Activated CD8-positive, alpha-beta memory T cell treated with anti-CD3 and anti-CD28 coated beads, Interleukin-2, amount 50 U/mL, for 4 hours (primary cell): ENCODE measurements around the gene AGRN.
"Not testable (repeated sequence)": the region's sequence is repeated elsewhere in the genome, so short reads cannot be mapped to it uniquely, and the experiment has no call there.

Source experiments
- DNase-seq: peaks from one replicate; pipeline ENCODE4 v3.0.0-alpha.2; 2020

The AGRN gene

DNA sequence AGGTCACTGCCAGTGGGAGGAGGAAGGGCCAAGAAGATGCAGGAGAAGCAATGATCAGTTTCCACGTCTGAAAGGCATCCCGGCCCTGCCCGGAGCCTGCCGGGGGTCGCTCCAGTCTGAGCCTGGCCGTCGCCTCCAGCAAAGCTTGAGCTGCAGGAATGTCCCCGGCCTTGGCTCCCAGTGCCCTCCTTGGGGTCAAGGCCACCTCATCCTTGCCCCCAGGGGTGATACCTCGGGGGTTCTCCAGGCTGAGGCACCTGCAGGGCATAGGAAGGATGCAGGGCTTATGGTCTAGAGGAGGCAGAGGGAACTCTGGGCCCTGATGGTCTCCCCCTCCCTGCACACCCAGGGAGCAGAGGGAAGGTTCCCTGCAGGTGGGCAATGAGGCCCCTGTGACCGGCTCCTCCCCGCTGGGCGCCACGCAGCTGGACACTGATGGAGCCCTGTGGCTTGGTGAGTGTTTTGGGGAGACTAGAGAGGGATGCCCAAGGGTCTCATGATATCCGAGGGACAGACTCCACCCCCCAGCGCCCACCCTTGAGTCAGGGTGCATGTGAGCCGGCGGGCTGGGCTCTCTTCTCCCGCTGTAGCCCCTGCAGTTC, 34.3 kb downstream of the AGRN start:
- no peak for DNase-seq

DNA sequence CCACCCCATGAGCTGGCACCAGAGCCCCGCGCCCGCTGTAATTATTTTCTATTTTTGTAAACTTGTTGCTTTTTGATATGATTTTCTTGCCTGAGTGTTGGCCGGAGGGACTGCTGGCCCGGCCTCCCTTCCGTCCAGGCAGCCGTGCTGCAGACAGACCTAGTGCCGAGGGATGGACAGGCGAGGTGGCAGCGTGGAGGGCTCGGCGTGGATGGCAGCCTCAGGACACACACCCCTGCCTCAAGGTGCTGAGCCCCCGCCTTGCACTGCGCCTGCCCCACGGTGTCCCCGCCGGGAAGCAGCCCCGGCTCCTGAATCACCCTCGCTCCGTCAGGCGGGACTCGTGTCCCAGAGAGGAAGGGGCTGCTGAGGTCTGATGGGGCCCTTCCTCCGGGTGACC, 35.1 kb downstream of the AGRN start:
- no peak for DNase-seq

DNA sequence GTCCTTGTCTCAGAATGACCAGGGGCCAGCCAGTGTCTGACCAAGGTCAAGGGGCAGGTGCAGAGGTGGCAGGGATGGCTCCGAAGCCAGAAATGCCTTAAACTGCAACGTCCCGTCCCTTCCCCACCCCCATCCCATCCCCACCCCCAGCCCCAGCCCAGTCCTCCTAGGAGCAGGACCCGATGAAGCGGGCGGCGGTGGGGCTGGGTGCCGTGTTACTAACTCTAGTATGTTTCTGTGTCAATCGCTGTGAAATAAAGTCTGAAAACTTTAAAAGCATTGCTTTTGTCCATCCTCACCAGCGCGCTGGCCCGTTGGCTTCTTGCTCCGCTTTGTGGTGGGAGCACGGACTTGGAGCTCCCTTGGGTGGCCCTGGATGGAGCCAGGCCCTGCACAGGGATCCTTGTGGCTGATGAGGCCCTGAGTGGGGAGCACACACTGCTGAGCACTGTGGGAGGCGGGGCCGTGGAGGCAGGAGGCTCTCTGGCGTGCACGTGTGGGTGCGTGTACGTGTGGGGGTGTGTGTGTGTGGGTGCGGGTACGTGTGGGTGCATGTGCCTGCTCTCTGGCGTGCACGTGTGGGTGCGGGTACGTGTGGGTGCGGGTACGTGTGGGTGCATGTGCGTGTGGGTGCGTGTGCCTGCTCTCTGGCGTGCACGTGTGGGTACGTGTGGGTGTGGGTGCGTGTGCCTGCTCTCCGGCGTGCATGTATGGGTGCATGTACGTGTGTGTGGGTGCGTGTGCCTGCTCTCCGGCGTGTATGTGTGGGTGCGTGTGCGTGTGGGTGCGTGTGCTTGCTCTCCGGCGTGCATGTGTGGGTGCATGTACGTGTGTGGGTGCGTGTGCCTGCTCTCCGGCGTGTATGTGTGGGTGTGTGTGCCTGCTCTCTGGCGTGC, 36.2 kb downstream of the AGRN start:
- no peak for DNase-seq

DNA sequence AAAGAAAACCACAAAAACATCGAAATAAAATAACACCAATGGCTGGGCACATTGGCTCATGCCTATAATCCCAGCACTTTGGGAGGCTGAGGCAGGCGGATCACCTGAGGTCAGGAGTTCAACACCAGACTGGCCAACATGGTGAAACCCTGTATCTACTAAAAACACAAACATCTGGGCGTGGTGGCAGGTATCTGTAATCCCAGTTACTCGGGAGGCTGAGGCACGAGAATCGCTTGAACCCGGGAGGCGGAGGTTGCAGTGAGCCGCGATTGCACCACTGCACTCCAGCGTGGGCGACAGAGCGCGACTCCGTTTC, 37.8 kb downstream of the AGRN start:
- DNase-seq: not testable (repeated sequence)

DNA sequence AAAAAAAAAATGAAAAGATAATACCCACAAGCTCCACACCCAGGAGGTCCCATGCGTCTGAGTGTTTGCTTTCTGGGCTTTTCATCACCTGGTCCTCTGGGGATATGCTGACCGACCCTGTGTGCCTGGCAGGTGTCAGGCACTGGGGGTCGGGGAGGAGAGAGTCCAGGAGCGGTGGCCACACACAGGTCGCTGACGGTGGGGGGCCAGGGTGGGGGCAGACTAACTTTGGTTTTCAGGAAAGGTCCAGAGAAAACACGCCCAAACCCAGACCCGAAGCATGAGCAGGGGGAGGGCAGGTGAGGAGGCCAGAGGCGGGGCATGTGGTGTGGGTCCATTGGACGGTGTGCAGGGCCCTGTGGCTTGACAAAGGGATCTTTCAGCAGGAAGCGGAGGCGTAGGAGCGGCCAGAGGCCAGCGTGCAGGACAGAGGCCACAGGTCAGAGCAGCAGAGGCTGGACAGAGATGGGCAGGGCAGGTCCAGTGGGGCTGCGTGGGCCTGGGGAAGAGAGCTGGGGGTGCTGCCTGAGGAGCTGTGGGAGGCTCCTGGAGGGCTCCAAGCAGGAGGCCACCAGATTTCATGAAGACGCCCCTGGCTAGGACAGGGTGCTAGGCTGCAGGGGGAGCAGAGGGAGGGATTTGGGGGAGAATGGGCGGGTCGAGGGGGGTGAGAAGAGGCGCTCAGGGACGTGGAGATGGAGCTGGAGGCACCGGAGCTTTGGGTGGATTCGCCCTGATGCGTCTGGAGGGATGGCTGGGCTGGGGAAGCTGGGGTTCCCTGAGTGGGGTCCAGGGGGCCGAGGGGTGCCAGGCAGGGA, 38.4 kb downstream of the AGRN start:
- DNase-seq: no peak

DNA sequence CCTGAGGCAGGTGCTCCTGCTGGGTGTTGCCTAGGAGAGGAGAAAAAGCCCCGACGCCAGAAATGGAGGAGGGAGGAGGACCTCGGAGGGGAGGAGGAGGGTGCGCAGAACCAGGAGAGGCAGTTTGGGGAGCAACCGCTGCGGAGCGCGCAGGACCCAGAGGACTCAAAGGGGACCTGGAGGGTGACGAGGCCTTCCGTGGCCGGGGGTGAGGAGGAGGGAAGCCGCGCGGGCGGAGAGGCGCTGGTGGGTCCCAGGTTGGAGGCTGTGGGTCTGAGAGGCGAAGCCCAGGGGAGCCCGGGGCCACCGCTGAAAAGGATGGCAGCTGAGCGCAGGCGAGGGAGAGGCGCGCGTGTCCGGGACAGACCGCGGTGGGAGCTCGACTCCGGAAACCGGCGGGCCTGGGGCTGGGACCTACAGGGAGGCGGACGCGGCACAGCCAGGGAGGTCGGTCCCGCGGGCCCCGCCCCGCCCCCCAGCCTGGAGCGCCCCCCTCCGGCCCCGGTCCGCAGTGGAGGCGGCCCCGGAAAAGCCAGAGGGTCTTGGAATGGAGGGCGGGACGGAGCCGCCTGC, 39.1 kb downstream of the AGRN start:
- DNase-seq: peak; percentile 48

DNA sequence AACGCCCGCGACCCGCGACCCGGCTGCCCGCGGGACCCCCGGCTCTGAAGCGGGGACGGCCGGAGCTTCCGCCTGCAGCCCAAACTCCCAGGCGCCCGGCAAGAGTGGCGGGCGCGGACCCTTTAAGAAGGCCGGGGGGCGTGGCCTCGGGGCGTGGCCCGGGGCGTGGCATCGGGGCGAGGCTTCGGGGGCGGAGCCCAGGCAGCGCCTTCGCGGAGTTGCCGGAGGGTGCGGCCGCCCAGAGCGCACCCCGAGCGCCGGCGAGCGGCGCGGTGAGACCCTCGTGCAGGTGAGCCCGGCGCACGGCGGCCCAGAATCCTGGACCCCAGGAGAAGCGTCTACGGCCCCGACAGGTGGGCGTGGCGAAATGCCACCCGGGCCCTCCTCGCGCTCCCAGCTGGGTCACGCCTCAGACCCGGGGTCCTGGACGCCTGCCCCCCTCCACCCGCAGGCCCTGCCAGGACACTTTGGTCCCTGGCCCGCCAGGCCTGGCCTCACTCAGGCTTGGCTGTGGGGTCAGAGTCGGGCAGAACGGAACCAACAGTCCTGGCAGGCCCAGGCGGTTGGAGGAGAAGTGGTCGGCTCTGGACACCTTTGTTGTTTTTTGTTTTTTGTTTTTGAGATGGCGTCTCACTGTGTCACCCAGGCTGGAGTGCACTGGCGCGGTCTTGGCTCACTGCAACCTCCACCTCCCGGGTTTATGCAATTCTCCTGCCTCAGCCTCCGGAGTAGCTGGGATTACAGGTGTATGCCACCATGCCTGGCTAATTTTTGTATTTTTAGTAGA, 39.8 kb downstream of the AGRN start:
- DNase-seq: peak; percentile 97

DNA sequence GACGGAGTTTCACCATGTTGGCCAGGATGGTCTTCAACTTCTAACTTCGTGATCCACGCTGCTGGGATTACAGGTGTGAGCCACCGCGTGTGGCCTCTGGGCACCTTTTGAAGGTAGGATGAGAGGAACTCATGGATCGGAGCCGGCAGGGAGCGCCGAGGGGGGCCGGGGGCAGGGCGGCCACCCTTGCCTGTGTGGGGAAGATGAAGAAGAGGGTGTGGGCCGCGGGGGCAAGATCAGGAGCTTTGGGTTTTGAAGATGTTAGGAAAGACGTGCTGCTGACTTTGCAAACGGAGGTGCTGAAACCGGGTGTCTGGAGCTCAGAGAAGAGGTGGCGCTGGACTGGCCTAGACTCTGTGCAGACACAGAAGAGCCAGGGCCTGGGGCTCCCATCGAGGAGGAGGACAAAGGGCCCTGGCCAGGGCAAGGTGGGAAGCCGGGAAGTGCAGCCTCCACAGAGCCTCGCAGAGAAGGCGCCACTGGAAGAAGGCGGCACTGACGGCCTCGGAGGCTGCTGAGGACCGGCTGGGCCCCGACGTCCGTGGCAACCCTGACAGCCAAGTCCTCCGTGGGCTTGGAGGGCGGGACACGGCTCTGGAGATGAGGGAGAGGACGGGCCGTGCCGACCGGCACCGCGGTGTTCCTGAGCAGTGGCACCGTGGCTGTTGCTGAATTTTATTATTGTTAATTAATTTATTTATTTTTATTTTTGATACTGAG, 40.5 kb downstream of the AGRN start:
- no peak for DNase-seq

DNA sequence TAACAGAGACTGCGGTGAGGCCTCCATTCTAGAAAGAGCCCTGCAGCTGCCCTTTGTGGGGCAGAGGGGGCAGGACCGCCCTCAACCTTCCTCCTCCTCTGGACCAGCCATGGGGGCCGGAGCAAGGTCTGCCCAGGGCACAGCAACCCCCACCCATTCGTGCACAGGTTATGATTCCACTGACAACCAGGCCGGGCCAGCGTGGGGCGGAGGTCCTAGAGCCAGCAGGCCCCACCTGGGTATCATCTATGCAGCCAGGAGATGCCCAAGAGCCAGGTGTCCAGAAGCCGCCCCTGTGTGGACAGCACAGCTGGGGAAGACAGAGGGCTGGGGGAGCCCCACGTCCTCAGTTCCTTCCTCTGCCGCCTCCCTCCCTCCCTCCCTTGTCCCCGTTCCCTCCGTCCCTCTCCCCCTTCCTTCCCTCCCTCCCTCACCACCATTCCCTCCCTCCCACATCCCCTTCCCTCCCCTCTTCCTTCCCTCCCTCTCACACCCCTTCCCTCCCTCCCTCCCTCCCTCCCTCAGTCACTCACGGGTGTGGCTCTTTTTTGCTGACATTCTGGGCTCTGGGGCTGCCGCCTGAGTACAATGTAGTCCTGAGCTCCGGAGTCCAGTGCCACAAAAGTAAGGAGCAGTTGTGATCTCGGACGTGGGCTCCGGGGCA, 41.9 kb downstream of the AGRN start:
- DNase-seq: no peak

DNA sequence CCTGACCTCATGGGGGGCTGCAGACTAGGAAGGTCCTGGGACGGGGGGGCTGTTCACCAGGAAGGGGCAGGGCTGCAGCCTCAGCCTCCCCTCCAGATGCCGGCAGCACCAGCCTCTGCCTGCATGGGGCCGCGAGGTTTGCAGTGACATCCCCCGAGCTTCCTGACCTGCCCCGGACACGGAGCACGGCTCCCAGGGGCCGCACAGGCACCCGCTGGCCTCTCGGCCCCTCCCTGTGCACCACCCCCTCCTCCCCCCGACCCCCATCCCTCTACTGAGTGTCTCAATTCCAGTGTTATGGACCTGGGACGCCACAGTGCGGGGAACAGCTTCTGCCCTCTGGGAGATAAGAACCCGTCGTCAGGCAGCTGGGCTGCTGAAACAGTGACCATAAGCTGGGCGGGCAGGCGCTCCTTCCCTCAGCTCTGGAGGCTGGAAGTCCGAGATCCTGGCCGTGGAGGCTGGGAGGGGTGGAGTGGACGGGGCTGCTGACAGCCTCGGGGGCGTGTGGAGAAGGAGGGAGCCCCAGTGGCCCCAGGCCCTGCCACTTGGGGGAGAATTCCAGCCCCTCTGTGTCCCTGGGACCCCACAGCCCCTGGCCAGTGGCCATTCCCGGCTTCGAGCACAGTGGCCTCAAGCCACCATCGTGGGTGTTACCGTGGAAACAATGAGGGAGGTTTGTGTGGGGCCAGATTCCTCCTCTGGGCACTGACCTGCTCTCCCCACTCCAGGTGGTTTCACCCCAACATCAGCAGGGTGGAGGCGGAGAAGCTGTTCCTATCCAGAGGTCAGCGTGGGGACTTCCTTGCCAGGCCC, 42.6 kb downstream of the AGRN start:
- DNase-seq: no peak

DNA sequence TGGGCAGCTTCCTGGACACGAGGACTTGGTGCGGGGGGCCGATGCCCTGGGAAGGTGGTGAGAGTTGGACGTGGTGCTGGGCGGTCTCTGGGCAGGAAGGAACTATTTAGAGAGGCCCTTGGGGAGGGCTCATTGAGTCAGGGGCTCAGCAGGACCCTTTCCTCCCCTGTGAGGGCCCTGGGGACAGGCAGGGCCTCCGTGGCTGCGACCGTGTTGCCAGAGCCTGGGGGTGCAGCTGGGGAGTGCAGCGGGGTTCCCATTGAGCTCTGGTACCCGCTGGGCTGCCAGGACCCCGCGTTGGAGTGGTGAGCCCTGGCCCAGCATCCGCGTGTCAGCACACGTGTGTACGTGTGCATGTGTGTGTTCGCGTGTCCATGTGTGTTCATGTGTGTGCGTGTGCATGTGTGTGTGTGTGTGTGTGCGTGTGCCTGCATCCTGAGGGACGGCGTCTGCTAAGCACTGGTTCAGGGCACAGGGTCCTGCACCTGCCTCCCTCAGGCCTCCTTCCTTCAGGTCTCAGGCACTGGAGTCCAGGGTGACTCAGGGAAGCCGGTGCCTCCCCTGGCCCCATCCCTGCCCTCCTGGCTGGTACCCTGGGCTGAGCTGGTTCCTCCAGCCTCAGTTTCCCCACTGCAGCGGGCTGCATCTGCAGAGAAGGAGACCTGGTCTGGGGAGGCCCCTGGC, 43.5 kb downstream of the AGRN start:
- no peak for DNase-seq

DNA sequence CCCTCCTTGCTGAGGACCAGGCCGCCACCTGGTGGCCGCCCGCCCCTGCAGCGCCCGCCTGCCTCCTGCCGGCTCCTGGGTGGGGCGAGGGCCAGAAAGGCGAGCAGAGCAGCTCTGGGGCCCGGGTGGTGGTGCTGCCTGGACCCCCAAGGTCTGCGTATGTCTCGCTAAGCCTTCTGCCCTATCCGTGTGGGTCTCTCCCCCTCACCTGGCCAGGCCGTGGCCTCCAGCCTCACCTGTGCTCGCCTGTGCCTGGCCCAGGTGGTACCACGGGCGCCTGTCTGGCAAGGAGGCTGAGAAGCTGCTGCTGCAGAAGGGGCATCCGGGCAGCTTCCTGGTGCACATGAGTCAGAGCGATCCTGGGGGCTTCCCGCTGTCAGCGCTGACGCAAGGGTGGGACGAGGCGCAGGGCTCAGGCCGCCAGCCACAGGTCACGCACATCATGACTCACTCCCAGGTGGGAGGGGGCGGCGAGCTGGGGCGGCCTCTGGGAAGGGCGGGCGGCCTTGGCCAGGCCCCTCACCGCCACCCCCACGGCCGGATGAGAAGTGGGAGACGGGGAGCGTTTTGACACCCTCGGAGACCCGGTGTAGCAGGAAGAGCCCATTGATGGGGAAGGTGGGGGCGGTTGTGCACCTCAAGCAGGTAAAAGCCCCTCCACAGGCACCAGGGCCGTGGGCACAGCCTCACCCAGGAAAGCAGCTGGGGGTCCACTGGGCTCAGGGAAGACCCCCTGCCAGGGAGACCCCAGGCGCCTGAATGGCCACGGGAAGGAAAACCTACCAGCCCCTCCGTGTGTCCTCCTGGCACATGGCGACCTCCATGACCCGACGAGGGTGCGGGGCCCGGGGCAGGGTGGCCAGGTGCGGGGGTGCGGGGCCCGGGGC, 44.3 kb downstream of the AGRN start:
- DNase-seq: peak; percentile 94

DNA sequence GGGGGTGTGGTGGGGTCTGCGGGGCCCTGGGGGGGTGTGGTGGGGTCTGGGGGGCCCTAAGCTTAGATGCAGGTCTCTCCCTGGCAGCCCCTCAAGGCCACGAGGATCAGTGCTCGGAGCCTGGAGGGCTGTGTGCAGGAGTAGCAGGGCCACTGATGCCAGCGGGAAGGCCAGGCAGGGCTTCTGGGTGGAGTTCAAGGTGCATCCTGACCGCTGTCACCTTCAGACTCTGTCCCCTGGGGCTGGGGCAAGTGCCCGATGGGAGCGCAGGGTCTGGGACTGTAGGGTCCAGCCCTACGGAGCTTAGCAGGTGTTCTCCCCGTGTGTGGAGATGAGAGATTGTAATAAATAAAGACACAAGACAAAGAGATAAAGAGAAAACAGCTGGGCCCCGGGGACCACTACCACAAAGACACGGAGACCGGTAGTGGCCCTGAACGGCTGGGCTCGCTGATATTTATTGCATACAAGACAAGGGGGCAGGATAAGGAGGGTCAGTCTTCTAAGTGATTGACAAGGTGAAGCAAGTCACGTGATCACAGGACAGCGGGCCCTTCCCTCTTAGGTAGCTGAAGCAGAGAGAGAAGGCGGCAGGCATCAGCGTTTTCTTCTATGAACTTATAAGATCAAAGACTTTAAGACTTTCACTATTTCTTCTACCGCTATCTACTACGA, 45.5 kb downstream of the AGRN start:
- no peak for DNase-seq

DNA sequence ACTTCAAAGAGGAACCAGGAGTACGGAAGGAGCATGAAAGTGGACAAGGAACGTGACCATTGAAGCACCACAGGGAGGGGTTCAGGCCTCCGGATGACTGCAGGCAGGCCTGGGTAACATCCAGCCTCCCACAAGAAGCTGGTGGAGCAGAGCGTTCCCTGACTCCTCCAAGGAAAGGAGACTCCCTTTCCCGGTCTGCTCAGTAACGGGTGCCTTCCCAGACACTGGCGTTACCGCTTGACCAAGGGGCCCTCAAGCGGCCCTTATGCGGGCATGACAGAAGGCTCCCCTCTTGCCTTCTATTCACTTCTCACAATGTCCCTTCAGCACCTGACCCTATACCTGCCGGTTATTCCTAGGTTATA, 46.0 kb downstream of the AGRN start:
- DNase-seq: not testable (repeated sequence)

DNA sequence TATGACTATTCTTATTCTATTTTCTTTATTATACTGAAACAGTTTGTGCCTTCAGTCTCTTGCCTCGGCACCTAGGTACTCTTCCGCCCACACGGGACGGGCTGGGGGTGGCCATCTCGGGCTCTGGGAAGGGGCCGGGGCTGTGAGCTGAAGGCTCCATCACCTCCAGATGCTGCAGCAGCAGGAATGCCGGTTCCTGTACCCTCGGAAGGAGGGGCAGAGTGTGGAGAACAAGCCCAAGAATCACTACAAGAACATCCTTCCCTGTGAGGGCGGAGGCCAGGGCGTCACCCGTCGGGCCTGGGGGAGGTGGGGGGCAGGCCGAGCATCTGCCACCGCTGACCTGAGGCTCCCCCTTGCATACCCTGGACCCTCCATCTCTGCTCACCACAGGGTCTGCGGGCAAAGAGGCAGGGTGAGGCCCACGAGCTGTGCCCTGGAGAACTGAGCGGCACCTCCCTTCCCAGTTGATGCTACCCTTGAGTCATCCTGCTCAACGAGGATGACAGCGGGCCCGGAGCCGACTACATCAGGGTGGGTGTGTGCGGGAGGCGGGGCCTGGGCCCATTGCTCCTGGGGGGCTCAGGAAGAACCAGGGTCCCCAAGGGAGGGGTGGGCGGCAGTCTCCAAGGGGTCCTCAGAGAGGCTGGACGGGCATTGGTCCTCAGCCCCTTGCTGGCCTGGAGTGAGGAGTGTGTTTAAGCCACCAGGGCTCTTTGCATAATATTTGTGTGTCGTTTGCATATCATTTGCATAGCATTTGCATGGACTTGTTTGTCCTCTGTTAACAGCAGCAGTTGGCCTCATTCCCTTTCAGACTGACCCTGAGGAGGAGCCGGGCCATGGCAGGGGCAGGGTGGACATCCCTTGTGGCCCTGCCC, 46.7 kb downstream of the AGRN start:
- peak; percentile 38 for DNase-seq

DNA sequence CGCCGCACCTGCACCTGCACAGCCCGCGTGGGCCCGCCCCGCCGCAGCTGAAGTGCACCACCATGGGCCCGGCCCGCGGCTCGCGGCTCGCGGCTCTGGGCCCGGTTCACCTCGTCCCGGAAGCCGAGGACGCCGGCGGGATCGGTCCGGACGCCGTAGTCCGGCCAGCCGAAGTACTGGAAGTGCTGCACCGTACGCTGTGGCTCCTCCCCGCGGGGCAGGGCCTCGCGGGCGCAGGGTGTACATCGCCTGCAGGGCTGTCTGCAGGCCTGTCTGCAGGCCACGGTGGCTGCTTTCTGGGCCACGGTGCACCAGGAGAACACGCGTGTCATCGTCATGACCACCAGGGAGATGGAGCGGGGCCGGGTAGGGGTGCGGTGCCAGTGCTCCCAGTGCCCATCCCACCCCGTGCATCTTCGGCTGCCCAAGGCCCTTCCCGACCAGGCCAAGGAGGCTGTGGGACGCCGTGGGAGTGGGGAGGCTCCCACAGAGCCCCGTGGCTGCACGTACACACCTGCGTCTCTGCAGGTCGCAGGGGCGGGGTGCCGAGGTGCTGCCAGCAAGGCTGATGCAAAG, 47.5 kb downstream of the AGRN start:
- DNase-seq: no peak
